Measurements from ENCODE around the gene HEXD. TPM values are rescaled to one million over a fixed set of nuclear protein-coding genes. Genes with fewer than 3 reads are reported as not detected.

The HEXD gene
- total RNA-seq, 1 experiment from 2014 or later: 14.2 TPM

DNA sequence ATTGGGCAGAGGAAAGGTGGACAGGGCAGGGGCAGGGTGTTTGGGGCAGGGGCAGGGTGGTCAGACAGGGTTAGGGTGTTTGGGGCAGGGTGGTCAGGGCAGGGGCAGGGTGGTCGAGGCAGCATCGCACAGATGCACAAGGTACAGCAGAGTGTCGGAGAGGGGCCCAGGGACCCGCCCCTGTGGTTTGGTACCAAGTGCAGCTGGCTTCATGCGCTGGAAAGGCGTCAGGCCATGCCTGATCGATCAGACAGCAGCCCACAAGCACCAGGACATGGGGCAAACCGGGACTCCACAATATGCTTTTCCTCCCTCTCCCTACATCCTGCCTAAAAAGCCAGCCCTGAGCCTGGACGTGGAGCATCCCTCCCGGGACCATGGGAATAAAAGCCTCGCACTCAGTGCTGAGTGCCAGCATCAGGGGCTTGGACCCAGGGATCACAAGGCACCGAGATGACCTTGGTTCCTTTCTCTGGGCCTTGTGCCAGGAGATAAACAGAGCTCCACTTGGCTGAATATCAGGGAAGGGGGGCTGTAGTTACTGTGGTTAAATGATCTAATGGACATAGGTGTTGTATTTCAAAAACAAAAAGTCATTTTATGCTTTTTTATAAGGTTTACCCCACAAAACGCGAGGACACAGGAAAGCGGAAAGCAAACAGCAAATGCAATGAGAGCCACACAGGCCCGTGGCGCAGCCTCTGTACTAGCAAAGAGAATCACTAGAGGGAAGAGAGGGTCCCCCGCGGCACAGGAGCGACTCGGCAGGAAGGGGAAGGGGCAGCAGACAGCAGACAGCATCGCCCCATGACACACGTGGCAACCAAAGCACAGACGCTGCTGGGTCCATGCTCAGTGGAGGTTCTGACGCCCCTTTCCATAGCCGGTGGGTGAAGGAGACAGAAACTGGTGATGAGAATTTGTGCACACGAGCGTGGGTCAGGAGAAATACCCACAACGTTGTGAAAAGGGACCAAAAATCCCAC is 5.3 kb upstream of the HEXD start:
- Histone ChIP-seq H3K4me3 (no peak overlapping the region), H3K36me3 (no peaks in the 10 kb centered on the region), H3K27me3 (no peaks in the 10 kb centered on the region), H3K4me1 (peaks cover 45% of the 10 kb centered on the region), H3K27ac (peak overlapping the region; percentile 63), H3K9me3 (replicated peaks) (no peaks in the 10 kb centered on the region)
- peak; percentile 92 to 95 for DNase-seq

DNA sequence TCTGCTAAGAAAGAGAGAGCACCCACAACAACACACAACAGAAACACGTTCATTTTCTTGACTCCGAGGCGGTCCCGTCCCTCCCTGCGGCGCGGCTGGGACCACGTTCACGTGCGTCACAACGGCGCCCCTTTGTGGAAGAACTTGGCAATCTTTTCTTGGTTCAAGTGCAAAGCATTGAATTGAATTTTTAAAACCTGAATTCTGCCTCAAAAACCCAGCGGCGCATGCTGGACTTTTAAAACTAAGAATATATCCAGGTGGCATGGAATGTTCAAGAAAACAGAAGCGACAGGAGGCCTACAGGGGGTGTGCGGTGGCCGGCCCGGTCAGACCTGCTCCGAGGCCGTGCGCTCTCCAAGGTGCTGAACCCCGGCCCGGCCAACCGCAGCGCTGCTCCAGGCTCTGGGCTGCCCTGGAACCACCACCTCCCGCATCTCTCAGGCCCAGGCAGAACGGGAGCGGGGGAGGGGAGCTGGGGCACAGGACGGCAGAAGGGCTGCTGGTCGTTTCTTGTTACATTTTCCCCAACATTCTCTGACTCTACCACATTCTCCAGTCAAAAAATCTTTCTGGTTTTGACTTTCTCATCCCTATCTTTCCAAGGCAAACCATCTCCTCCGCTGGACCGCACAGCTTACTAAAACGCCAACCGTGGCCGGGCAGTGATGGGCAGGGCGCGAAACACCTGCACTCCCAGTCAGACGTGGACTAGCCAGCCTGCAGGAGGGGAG is 3.4 kb upstream of the HEXD start:
- peak; percentile 82 to 87 for DNase-seq
- Histone ChIP-seq H3K4me1 (peaks cover 31% of the 10 kb centered on the region), H3K27me3 (no peaks in the 10 kb centered on the region), H3K4me3 (no peak overlapping the region), H3K36me3 (no peaks in the 10 kb centered on the region), H3K27ac (no peak overlapping the region), H3K9me3 (replicated peaks) (no peaks in the 10 kb centered on the region)

DNA sequence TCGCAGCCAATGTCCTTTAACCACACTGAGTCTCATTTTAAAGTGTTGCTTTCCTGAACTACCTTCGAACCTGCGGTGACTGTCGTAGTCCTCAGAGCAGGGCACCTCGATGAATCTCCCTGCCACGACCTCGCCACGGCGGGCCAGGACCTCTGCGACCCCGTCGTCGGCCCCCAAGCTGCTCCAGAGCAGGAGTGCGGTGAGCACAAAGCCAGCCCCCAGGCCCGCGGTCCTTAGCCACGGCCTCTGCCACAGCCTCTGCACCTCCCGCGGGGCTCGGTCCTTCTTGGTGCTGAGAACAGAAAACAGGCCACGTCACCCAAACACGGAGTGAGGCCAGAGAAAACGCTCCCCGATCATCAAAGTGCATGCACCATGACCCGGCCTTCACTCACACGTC is 2.8 kb upstream of the HEXD start:
- Histone ChIP-seq H3K4me3 (no peak overlapping the region), H3K27me3 (no peaks in the 10 kb centered on the region), H3K9me3 (replicated peaks) (no peaks in the 10 kb centered on the region), H3K36me3 (no peaks in the 10 kb centered on the region), H3K4me1 (peaks cover 24% of the 10 kb centered on the region), H3K27ac (no peak overlapping the region)
- no peak for DNase-seq

DNA sequence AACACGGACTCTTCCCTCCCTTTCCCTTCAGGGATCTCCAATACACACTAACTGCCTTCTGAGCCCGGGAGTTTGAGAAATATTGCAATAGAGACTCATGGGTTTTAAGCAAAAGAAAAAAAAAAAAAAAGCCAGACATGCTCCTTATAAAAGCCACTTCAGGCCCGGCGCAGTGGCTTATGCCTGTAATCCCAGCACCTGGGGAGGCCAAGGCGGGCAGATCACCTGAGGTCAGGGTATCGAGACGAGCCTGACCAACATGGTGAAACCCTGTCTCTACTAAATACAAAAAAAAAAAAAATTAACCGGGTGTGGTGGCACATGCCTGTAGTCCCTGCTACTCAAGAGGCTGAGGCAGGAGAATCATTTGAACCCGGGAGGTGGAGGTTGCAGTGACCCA is 2.4 kb upstream of the HEXD start:
- no peak overlapping the region for H3K27ac ChIP-seq
- no peaks in the 10 kb centered on the region for H3K27me3 ChIP-seq
- no peaks in the 10 kb centered on the region for H3K9me3 ChIP-seq (replicated peaks)
- no peak overlapping the region for H3K4me3 ChIP-seq
- no peaks in the 10 kb centered on the region for H3K36me3 ChIP-seq
- no peak for DNase-seq
- H3K4me1 ChIP-seq: peaks cover 24% of the 10 kb centered on the region

DNA sequence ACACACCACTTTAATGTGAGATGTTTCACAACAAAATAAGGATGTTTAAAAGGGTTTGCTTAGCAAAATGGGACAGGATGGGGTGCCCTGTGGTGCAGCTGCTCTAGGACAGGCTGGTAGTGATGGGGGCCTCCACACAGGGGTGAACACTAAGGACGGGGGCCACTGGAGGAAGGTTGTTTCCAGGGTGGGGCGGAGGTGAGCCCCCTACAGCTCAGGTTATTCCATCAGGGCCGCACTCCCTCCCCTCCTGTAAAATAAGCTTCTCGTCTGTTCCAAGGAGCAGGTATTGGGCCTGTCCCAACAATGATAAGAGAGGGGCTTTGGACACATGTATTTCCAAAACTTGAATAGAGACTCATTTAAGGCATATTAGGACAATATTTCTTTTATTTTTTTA is 1.9 kb upstream of the HEXD start:
- H3K36me3 ChIP-seq: peaks cover 2% of the 10 kb centered on the region; the same call in 1 of the 2 replicates
- H3K4me1 ChIP-seq: peaks cover 24% of the 10 kb centered on the region
- no peaks in the 10 kb centered on the region for H3K9me3 ChIP-seq (replicated peaks)
- no peak overlapping the region for H3K4me3 ChIP-seq
- H3K27me3 ChIP-seq: no peaks in the 10 kb centered on the region
- DNase-seq: no peak
- H3K27ac ChIP-seq: no peak overlapping the region

- H3K27me3 ChIP-seq: no peaks in the 10 kb centered on the region
- peaks cover 22% of the 10 kb centered on the region for H3K4me1 ChIP-seq
- no peak for DNase-seq
- H3K9me3 ChIP-seq (replicated peaks): no peaks in the 10 kb centered on the region
- peaks cover 4% of the 10 kb centered on the region; the same call in 1 of the 2 replicates for H3K36me3 ChIP-seq
- H3K27ac ChIP-seq: no peak overlapping the region
- H3K4me3 ChIP-seq: no peak overlapping the region
These were observed 1.4 kb upstream of the HEXD start for GRCh38 chr17:82416771-82417170.

DNA sequence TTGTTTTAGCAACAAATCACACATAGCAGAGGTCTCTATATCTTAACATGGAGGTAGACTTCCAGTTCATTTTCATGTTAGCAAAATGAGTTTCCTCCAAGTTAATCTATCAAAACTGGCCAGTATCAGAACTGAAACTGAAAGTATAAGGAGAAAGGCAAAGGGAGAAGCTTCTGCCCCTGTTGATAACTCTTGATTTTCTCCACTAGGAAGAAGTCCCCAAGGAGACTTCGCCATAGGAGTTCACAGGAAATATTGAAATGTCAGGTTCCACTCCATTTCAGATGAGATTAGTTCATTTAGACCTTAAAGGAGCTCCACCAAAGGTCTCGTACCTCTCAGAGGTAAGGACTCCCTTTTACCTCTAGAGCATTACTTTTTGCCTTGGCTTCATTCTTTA is 1.4 kb downstream of the HEXD start:
- Histone ChIP-seq H3K4me1 (peaks cover 7% of the 10 kb centered on the region), H3K4me3 (peak overlapping the region; percentile 100; the same call in 1 of the 2 replicates), H3K36me3 (peaks cover 4% of the 10 kb centered on the region; the same call in 1 of the 2 replicates)

DNA sequence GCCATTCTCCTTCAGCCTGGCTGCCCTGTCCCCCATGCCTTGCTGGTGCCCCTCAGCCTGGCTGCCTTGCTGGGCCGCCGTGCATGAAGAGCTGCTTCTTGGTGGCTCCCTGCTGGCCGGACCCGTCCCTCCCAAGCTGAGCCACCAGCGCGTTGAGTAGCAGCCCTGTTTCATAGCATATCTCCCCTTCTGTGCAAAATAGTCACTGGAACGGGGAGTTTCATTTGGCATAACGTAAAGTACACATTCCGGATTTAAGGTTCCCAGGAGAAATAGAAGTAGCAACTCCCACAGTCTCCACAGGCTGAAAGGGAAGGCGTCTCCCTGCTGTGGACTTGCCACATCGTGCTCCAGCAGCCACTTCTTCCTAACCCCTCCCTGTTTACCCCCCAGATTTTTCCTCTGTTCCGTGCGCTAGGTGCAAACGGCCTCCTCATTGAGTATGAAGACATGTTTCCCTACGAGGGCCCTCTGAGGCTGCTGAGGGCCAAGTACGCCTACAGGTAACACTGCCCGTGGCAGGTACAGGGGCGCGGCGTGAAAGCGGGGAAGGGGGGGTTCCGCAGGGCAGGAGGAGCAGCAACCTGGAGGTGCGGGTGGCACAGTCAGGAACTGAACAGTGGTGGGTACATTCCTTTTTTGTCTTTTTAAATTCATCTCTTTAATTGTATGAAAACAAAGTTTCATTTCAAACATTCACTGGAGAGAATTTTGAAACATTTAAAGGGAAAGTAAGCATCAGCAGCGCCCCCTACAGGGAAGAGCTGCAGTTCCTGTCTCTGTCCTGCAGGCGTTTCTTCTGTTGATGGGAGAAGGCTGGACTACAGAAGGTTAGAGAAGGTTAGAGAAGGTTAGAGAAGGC is 6.1 kb downstream of the HEXD start:
- H3K9me3 ChIP-seq (replicated peaks): no peaks in the 10 kb centered on the region; the same call in 1 of the 2 replicates
- peaks cover 6% of the 10 kb centered on the region; the same call in 1 of the 2 replicates for H3K36me3 ChIP-seq
- H3K4me3 ChIP-seq: no peak overlapping the region
- no peak overlapping the region for H3K27ac ChIP-seq
- no peaks in the 10 kb centered on the region for H3K27me3 ChIP-seq
- peak; percentile 55 to 75 for DNase-seq
- peaks cover 2% of the 10 kb centered on the region; the same call in 1 of the 2 replicates for H3K4me1 ChIP-seq

More for the DNA sequence above, 1.4 kb downstream of the HEXD start:
- H3K27ac ChIP-seq: no peak overlapping the region
- DNase-seq: no peak
- no peaks in the 10 kb centered on the region for H3K27me3 ChIP-seq
- H3K9me3 ChIP-seq (replicated peaks): no peaks in the 10 kb centered on the region; the same call in 1 of the 2 replicates

DNA sequence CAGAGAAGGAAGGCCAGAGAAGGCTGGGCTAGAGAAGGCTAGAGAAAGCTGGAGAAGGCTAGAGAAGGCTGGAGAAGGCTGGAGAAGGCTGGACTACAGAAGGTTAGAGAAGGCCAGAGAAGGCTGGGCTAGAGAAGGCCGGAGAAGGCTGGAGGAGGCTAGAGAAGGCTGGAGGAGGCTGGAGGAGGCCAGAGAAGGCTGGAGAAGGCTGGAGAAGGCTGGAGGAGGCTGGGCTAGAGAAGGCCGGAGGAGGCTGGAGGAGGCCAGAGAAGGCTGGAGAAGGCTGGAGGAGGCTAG is 6.7 kb downstream of the HEXD start:
- Histone ChIP-seq H3K27ac (no peak overlapping the region), H3K4me1 (no peaks in the 10 kb centered on the region), H3K9me3 (replicated peaks) (no peaks in the 10 kb centered on the region; the same call in 1 of the 2 replicates), H3K27me3 (no peaks in the 10 kb centered on the region), H3K4me3 (no peak overlapping the region), H3K36me3 (peaks cover 6% of the 10 kb centered on the region; the same call in 1 of the 2 replicates)
- no peak for DNase-seq

DNA sequence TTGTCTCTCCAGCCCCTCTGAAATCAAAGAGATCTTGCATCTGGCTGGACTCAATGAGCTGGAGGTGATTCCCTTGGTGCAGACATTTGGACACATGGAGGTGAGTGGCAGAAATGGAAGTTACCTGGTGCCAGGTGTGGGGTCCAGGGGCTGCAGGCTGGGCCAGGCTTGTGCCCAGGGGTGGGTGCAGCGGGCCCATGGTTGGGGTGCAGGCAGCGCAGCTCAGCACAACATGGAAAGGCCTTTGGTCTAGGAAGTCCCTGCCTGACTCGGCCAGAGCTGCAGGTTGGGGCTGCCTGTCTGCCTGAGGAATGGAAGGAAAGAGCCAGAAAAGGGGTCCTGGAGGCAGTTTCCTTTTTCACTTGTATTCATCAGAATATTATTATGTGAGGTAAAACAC is 10.4 kb downstream of the HEXD start:
- Histone ChIP-seq H3K9me3 (replicated peaks) (no peaks in the 10 kb centered on the region), H3K27ac (no peak overlapping the region), H3K36me3 (0 out of 2 replicates have a peak, but pooled peaks cover 2% of the 10 kb centered on the region), H3K27me3 (no peaks in the 10 kb centered on the region), H3K4me1 (no peaks in the 10 kb centered on the region), H3K4me3 (no peak overlapping the region)
- DNase-seq: no peak

DNA sequence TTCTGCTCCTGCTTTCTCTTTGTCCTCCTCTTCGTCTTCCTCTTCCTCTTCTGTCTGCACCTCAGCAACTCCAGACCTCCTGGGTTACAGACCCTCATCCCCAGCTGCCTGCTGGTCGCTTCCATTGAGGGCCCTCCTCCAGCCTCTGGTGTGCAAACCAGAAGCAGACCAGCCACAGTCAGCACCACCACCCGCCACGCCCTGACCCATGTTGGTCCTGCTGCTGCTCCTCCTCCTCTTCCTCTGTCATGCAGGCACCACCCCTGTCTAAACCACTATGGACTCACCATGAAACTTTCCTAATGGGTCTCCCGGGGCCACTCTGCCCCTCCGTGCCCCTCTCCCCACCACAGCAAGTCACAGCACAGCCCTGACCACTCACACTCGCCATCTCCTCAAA is 11.7 kb downstream of the HEXD start:
- Histone ChIP-seq H3K27me3 (no peaks in the 10 kb centered on the region), H3K36me3 (0 out of 2 replicates have a peak, but pooled peaks cover 2% of the 10 kb centered on the region), H3K9me3 (replicated peaks) (no peaks in the 10 kb centered on the region), H3K4me1 (no peaks in the 10 kb centered on the region), H3K4me3 (no peak overlapping the region), H3K27ac (no peak overlapping the region)
- DNase-seq: no peak

DNA sequence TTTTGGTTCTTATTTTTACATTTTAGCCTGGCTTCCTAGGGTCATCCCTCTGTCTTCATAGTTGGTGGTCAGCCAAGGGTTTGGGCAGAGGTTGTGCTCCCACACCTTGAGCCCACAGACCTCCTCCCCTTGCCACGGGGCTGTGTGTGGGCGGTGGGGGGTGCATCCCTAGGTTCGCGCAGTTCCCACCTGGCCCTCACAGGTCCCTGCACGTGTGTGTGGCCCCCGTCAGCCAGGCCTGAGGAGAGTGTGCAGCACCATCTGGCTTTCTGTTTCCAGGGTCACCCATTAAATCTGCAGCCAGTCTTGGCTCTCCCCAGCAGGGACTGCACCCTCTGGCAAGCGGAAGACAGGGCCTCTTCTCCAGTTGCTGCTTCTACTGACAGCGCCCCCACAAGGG is 13.9 kb downstream of the HEXD start:
- H3K27ac ChIP-seq: no peak overlapping the region
- no peaks in the 10 kb centered on the region for H3K9me3 ChIP-seq (replicated peaks)
- H3K36me3 ChIP-seq: no peaks in the 10 kb centered on the region
- H3K27me3 ChIP-seq: no peaks in the 10 kb centered on the region
- DNase-seq: no peak
- no peak overlapping the region for H3K4me3 ChIP-seq
- no peaks in the 10 kb centered on the region for H3K4me1 ChIP-seq

GRCh38 chr17:82433560-82434215 is 15.5 kb downstream of the HEXD start:
- no peaks in the 10 kb centered on the region for H3K9me3 ChIP-seq (replicated peaks)
- no peak for DNase-seq
- H3K27ac ChIP-seq: no peak overlapping the region
- H3K4me3 ChIP-seq: no peak overlapping the region
- no peaks in the 10 kb centered on the region for H3K36me3 ChIP-seq
- no peaks in the 10 kb centered on the region for H3K27me3 ChIP-seq
- no peaks in the 10 kb centered on the region for H3K4me1 ChIP-seq

- H3K27ac ChIP-seq: no peak overlapping the region
- no peaks in the 10 kb centered on the region for H3K9me3 ChIP-seq (replicated peaks)
- H3K36me3 ChIP-seq: no peaks in the 10 kb centered on the region
- no peaks in the 10 kb centered on the region for H3K27me3 ChIP-seq
- no peaks in the 10 kb centered on the region for H3K4me1 ChIP-seq
- no peak for DNase-seq
- no peak overlapping the region for H3K4me3 ChIP-seq
These were observed 16.0 kb downstream of the HEXD start for GRCh38 chr17:82434216-82434565.

Data from SJCRH30 (cell line).